Activated naive CD8-positive, alpha-beta T cell treated with anti-CD3 and anti-CD28 coated beads, Interleukin-2, amount 50 U/mL, for 24 hours (primary cell): ENCODE data around the gene SLC35G1.

Source experiments
- ATAC-seq: fragments of 150-1000 bp; cut with Tn5 transposase; one replicate; pipeline ENCODE4 v1.10.0; 2021
- DNase-seq: peaks from one replicate; pipeline ENCODE4 v3.0.0; 2021
- H3K27ac Mint-ChIP-seq: one replicate; pipeline ENCODE4 v1.8.0; 2021; ENCODE audit warnings: mild to moderate bottlenecking, mixed read lengths
- H3K27me3 Mint-ChIP-seq: one replicate; pipeline ENCODE4 v1.8.0; 2021; ENCODE audit warnings: mixed read lengths
- H3K36me3 Mint-ChIP-seq: one replicate; pipeline ENCODE4 v1.8.0; 2021; ENCODE audit warnings: low read depth, mixed read lengths
- H3K4me1 Mint-ChIP-seq: one replicate; pipeline ENCODE4 v1.8.0; 2021; ENCODE audit warnings: mixed read lengths
- H3K4me3 Mint-ChIP-seq: one replicate; pipeline ENCODE4 v1.8.0; 2021; ENCODE audit warnings: mild to moderate bottlenecking, moderate library complexity, mixed read lengths
- H3K9me3 Mint-ChIP-seq: one replicate; pipeline ENCODE4 v1.8.0; 2021; ENCODE audit warnings: mixed read lengths

The SLC35G1 gene

GRCh38 chr10:93912444-93912843 is 18.7 kb downstream of the SLC35G1 start:
- Mint-ChIP-seq H3K4me3 (no peak overlapping the region), H3K4me1 (no peaks in the 10 kb centered on the region), H3K9me3 (no peaks in the 10 kb centered on the region), H3K27me3 (no peaks in the 10 kb centered on the region), H3K27ac (no peak overlapping the region), H3K36me3 (peaks cover 16% of the 10 kb centered on the region)
- DNase-seq = no peak
- ATAC-seq = no peak

GRCh38 chr10:93913706-93914105 is 19.9 kb downstream of the SLC35G1 start:
- DNase-seq (no peak), ATAC-seq (no peak)
- no peak overlapping the region for H3K27ac Mint-ChIP-seq
- H3K27me3 Mint-ChIP-seq = no peaks in the 10 kb centered on the region
- H3K9me3 Mint-ChIP-seq = no peaks in the 10 kb centered on the region
- no peaks in the 10 kb centered on the region for H3K4me1 Mint-ChIP-seq
- H3K4me3 Mint-ChIP-seq = no peak overlapping the region
- peaks cover 5% of the 10 kb centered on the region for H3K36me3 Mint-ChIP-seq

DNA sequence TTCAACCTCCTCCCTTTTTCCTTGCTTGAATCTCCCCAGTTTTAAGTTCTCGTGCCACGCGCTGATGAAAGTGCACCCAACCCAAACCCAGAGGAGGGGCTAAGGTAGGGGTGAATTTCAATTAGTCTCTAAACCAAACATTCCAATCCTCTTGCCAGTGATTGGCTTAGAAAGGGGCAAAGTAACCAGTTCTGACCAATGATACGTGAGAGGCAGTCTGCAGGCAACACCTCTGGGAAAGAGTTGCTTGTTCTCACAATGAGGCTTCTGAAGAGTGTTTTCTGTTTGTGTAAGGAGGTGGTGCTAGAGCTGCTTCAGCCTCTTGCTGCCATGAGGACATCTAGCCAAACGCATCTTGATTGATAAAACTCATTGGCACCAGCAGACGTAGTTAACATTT is 21.8 kb downstream of the SLC35G1 start:
- Mint-ChIP-seq H3K27me3 (no peaks in the 10 kb centered on the region), H3K9me3 (no peaks in the 10 kb centered on the region), H3K27ac (no peak overlapping the region), H3K4me3 (no peak overlapping the region), H3K36me3 (peaks cover 6% of the 10 kb centered on the region), H3K4me1 (no peaks in the 10 kb centered on the region)
- ATAC-seq = no peak
- DNase-seq = no peak

DNA sequence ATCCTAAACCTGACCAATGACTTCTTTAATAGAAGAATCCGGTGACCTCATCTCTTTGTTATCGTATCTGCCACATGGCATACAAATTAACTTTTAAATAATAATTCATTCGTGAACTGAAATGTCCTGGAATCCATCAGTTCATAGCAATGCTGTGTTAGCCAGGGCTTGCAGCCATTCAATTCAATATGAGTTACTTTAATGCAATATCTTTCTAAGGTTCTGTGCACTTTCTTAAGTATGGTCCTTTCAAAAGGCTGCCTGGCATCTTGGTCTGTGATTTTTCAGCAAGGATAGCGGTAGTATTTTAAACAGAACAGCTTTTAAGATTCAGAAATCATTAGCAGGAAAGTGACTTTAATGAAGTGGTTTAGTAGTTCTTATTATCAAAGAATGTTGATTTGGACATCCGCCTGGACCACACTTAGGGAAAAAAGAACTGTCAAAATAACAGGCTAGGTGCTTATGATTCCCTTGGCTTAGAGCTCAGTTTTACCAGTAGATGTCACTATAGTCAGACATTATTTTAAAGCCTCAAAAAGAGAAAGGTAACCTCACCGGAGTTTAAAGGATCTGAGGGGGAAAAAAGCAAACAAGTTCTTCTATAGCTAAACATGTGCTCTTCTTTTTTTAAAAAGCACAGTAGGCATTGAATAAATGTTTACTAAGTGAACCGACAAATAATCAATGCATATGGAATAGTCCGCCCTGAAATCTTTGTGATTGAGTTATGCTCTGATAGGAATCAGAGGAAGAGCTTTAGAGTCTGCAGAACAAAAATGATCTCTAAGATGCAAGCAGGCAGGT is 22.7 kb downstream of the SLC35G1 start:
- H3K9me3 Mint-ChIP-seq = no peaks in the 10 kb centered on the region
- no peak overlapping the region for H3K27ac Mint-ChIP-seq
- ATAC-seq = no peak
- DNase-seq = no peak
- peaks cover 6% of the 10 kb centered on the region for H3K36me3 Mint-ChIP-seq
- no peak overlapping the region for H3K4me3 Mint-ChIP-seq
- no peaks in the 10 kb centered on the region for H3K27me3 Mint-ChIP-seq
- H3K4me1 Mint-ChIP-seq = no peaks in the 10 kb centered on the region

- H3K27me3 Mint-ChIP-seq = no peaks in the 10 kb centered on the region
- ATAC-seq = no peak
- no peaks in the 10 kb centered on the region for H3K9me3 Mint-ChIP-seq
- no peak for DNase-seq
- no peak overlapping the region for H3K27ac Mint-ChIP-seq
- H3K4me3 Mint-ChIP-seq = no peak overlapping the region
- H3K36me3 Mint-ChIP-seq = peaks cover 6% of the 10 kb centered on the region
- H3K4me1 Mint-ChIP-seq = no peaks in the 10 kb centered on the region
Measured at GRCh38 chr10:93917064-93917391, 23.2 kb downstream of the SLC35G1 start.

- H3K27ac Mint-ChIP-seq = no peak overlapping the region
- no peaks in the 10 kb centered on the region for H3K27me3 Mint-ChIP-seq
- DNase-seq (no peak), ATAC-seq (no peak)
- no peak overlapping the region for H3K4me3 Mint-ChIP-seq
- H3K36me3 Mint-ChIP-seq = peaks cover 6% of the 10 kb centered on the region
- H3K4me1 Mint-ChIP-seq = no peaks in the 10 kb centered on the region
- no peaks in the 10 kb centered on the region for H3K9me3 Mint-ChIP-seq
Measured at GRCh38 chr10:93917821-93918220, 24.0 kb downstream of the SLC35G1 start.

DNA sequence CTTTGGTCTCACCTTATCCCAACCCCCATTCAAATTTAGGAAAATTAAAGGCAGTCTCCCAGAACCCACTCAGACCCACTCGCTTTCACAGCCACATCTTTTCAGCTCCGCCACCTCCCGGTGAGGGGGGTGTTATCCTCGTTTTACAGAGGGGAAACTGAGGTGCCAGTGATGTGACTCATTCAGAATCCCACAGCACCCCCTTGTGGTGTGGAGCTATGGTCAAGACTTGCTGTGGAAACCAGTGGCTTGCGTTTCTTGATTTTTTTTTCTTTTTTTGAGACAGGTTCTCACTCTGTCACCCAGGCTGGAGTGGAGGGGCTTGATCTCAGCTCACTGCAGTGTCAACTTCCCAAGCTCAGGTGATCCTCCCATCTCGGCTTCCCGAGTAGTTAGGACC is 27.6 kb downstream of the SLC35G1 start:
- Mint-ChIP-seq H3K27me3 (no peaks in the 10 kb centered on the region), H3K4me3 (no peak overlapping the region), H3K4me1 (no peaks in the 10 kb centered on the region), H3K36me3 (peaks cover 5% of the 10 kb centered on the region), H3K9me3 (no peaks in the 10 kb centered on the region), H3K27ac (no peak overlapping the region)
- DNase-seq (peak; percentile 32), ATAC-seq (no peak)

GRCh38 chr10:93926613-93927012 is 32.8 kb downstream of the SLC35G1 start:
- H3K9me3 Mint-ChIP-seq = peaks cover 13% of the 10 kb centered on the region
- H3K27me3 Mint-ChIP-seq = peaks cover 1% of the 10 kb centered on the region
- H3K4me1 Mint-ChIP-seq = no peaks in the 10 kb centered on the region
- no peak overlapping the region for H3K27ac Mint-ChIP-seq
- DNase-seq (no peak), ATAC-seq (no peak)
- H3K36me3 Mint-ChIP-seq = peaks cover 2% of the 10 kb centered on the region
- H3K4me3 Mint-ChIP-seq = no peak overlapping the region

GRCh38 chr10:93938140-93938539 is 44.4 kb downstream of the SLC35G1 start:
- ATAC-seq (no peak), DNase-seq (no peak)
- peaks cover 11% of the 10 kb centered on the region for H3K9me3 Mint-ChIP-seq
- peaks cover 2% of the 10 kb centered on the region for H3K27me3 Mint-ChIP-seq
- no peaks in the 10 kb centered on the region for H3K4me1 Mint-ChIP-seq
- no peak overlapping the region for H3K4me3 Mint-ChIP-seq
- H3K36me3 Mint-ChIP-seq = no peaks in the 10 kb centered on the region
- H3K27ac Mint-ChIP-seq = no peak overlapping the region

DNA sequence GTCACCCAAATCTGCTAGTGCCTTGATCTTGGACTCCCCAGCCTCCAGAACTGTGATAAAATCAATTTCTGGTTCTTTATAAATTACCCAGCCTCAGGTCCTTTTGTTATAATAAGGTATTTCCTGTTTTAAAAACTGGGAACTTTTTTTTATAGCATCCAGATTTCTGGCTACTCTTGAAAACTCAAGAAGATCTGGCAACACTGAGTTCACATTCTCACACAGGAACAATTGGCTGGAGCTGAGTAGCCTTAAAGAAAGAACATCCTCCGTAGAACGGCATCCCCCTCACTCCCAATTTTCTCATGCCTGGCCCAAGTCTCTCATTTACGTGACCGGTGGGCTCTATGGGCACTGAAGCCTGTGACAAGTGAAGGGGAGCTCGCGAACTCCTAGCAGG is 47.1 kb downstream of the SLC35G1 start:
- no peak for DNase-seq
- ATAC-seq = no peak
- Mint-ChIP-seq H3K4me3 (no peak overlapping the region), H3K27me3 (peaks cover 2% of the 10 kb centered on the region), H3K27ac (no peak overlapping the region), H3K4me1 (no peaks in the 10 kb centered on the region), H3K36me3 (no peaks in the 10 kb centered on the region), H3K9me3 (no peaks in the 10 kb centered on the region)

- H3K4me3 Mint-ChIP-seq = no peak overlapping the region
- H3K36me3 Mint-ChIP-seq = no peaks in the 10 kb centered on the region
- no peak for ATAC-seq
- H3K27ac Mint-ChIP-seq = no peak overlapping the region
- no peaks in the 10 kb centered on the region for H3K9me3 Mint-ChIP-seq
- H3K27me3 Mint-ChIP-seq = peaks cover 2% of the 10 kb centered on the region
- DNase-seq = no peak
- H3K4me1 Mint-ChIP-seq = no peaks in the 10 kb centered on the region
Measured at GRCh38 chr10:93941606-93942005, 47.8 kb downstream of the SLC35G1 start.

DNA sequence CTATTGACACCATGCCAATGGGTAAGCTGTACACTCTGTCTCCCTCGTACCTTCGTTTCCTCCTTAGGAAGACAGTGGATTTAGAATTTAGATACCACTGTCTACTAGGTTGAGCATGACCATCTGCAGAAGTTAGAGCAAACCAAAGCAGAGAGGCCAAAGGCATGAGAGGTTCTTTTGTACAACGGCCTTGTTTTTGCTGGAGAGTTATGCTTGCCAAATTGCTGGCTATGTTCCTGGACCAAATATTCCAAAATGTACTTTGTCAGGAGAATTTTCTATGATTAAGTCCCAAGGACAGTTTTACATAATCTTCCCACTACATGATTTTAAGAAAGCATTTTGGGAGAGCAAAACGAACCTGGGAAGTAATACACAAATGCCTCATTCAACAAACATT is 52.0 kb downstream of the SLC35G1 start:
- DNase-seq (no peak), ATAC-seq (no peak)
- Mint-ChIP-seq H3K36me3 (no peaks in the 10 kb centered on the region), H3K4me1 (no peaks in the 10 kb centered on the region), H3K9me3 (no peaks in the 10 kb centered on the region), H3K27ac (no peak overlapping the region), H3K4me3 (no peak overlapping the region), H3K27me3 (no peaks in the 10 kb centered on the region)

DNA sequence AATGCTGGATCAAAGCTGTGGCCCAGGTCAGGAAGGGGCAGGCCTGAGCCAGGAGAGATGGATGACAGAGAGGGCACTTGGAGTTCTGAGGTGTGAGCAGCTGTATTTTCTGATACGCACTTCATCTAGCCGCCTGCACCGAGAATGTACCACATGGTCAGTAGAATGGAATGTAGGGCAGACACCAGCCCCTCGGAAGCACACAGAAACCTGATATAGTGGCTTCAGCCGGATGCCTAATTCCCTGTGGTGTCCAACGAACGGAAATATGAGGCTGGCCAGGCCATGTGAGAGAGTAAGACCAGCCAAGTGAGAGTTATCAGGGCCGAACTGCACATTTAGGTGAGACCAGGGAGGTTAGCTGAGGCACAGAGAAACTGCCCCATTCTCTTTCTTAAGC is 53.3 kb downstream of the SLC35G1 start:
- Mint-ChIP-seq H3K9me3 (no peaks in the 10 kb centered on the region), H3K27ac (no peak overlapping the region), H3K4me3 (no peak overlapping the region), H3K4me1 (no peaks in the 10 kb centered on the region), H3K36me3 (no peaks in the 10 kb centered on the region), H3K27me3 (no peaks in the 10 kb centered on the region)
- ATAC-seq (no peak), DNase-seq (no peak)

DNA sequence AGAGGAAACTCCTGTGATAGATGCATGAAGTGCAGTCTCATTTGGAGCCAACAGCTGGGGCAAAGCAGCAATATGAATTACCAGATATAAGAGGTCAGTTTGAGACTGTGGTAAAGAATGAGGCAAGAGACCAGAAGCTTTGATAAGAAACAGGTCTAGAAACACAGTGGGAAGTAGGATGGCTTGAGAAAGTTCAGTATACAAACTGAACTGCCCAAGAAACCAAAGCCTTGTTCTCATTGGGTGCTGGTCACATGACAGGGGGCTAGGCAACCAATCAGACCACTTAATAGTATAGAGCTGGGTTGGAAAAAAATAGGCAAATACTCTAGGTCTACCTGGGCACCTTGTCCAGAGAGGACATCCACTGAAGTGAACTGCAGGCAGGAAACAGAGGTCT is 53.7 kb downstream of the SLC35G1 start:
- H3K4me1 Mint-ChIP-seq = no peaks in the 10 kb centered on the region
- ATAC-seq (no peak), DNase-seq (no peak)
- no peaks in the 10 kb centered on the region for H3K36me3 Mint-ChIP-seq
- no peak overlapping the region for H3K27ac Mint-ChIP-seq
- H3K9me3 Mint-ChIP-seq = no peaks in the 10 kb centered on the region
- no peaks in the 10 kb centered on the region for H3K27me3 Mint-ChIP-seq
- H3K4me3 Mint-ChIP-seq = no peak overlapping the region

DNA sequence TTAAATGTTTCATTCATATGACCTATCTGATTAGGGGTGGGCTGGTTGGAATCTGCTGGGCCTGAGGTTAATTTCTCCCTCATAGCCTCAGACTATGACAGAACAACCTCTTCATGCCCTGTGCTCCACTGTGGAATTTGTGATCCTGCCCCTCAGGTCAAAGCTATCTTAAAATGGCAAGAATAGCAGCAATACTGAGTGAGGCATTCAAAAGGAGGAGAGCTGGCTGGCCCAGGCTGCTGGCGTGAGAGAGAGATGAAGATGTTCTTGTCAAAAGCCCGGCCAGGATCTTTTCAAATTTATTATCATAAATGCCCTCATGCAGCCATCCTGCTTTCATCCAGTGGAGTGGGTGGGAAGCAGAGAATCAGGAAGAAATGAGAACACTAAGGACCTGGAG is 58.1 kb downstream of the SLC35G1 start:
- DNase-seq (no peak), ATAC-seq (no peak)
- H3K9me3 Mint-ChIP-seq = no peaks in the 10 kb centered on the region
- no peak overlapping the region for H3K4me3 Mint-ChIP-seq
- no peak overlapping the region for H3K27ac Mint-ChIP-seq
- H3K36me3 Mint-ChIP-seq = no peaks in the 10 kb centered on the region
- no peaks in the 10 kb centered on the region for H3K27me3 Mint-ChIP-seq
- no peaks in the 10 kb centered on the region for H3K4me1 Mint-ChIP-seq
